Activated B cell treated with CpG ODN at 0.5 μM for 24 hours (primary cell): ENCODE results near the gene GBX1. TPM values are rescaled to one million over a fixed set of nuclear protein-coding genes. Genes with fewer than 3 reads are reported as not detected.

Experiments used
- ATAC-seq: fragments of 200-7000 bp; cut with Tn5 transposase; one replicate; pipeline ENCODE4 v1.10.0; 2021; ENCODE audit warnings: low read depth, mild to moderate bottlenecking, moderate library complexity
- CTCF ChIA-PET: fragments of 350-600 bp; sonication (Branson Sonifier 250); formaldehyde crosslinking; loops from one replicate; lab custom pipeline; 2021; ENCODE audit warnings: antibody characterized with exemption; lab: Charles Lee
- POLR2A ChIA-PET: fragments of 350-600 bp; sonication (Branson Sonifier 250); formaldehyde crosslinking; loops from one replicate; lab custom pipeline; 2021; ENCODE audit warnings: antibody characterized with exemption; lab: Charles Lee
- DNase-seq: peaks from one replicate; pipeline ENCODE4 v3.0.0; 2022
- H3K27ac Mint-ChIP-seq: one replicate; pipeline ENCODE4 v1.8.0; 2020; ENCODE audit warnings: mixed read lengths
- H3K27me3 Mint-ChIP-seq: one replicate; pipeline ENCODE4 v1.8.0; 2021; ENCODE audit warnings: mixed read lengths
- H3K36me3 Mint-ChIP-seq: one replicate; pipeline ENCODE4 v1.8.0; 2021; ENCODE audit warnings: low read depth, mixed read lengths
- H3K4me1 Mint-ChIP-seq: one replicate; pipeline ENCODE4 v1.8.0; 2021; ENCODE audit warnings: mixed read lengths
- H3K4me3 Mint-ChIP-seq: one replicate; pipeline ENCODE4 v1.8.0; 2020; ENCODE audit warnings: mild to moderate bottlenecking, mixed read lengths
- H3K9me3 Mint-ChIP-seq: one replicate; pipeline ENCODE4 v1.8.0; 2020; ENCODE audit warnings: mixed read lengths
- intact Hi-C: fragments of 100-400 bp; cut with micrococcal nuclease; formaldehyde crosslinking; loops from one replicate; pipeline ENCODE4 v1.15.1; 2024
- total RNA-seq: library from RNA; stranded (reverse); gene quantifications from 2 replicates; pipeline ENCODE4 v1.2.3, GENCODE V29; 2022
- TF ChIP-seq, protein P1 (sequence below): fragments of 200-600 bp; IDR thresholded peaks from one replicate; pipeline ENCODE4 v1.8.0; 2022; ENCODE audit warnings: antibody characterized with exemption, mild to moderate bottlenecking

Gene GBX1
- total RNA-seq, 1 donor from 2014 or later: not detected

DNA sequence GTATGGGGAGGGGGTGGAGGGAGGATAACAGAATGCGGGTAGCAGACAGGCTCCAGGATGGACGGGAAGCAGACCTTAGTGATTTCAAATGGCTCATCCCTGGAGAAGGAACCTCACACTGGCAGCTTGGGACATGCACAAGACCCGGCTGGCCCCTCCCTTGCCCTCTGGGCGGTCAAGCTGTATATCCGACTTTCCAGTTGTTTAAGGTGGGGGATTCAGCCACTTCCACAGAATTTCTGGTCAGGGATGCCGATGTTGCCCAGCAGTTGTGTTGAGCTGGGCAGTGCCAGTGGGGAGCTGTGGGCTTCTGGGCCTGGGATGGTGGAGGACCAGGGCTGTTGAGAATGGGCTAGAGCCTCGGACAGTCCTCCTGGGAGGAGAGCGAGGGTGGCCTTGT is 38.8 kb downstream of the GBX1 start:
- CTCF ChIA-PET: no interaction called here
- TF ChIP-seq, protein P1, sequence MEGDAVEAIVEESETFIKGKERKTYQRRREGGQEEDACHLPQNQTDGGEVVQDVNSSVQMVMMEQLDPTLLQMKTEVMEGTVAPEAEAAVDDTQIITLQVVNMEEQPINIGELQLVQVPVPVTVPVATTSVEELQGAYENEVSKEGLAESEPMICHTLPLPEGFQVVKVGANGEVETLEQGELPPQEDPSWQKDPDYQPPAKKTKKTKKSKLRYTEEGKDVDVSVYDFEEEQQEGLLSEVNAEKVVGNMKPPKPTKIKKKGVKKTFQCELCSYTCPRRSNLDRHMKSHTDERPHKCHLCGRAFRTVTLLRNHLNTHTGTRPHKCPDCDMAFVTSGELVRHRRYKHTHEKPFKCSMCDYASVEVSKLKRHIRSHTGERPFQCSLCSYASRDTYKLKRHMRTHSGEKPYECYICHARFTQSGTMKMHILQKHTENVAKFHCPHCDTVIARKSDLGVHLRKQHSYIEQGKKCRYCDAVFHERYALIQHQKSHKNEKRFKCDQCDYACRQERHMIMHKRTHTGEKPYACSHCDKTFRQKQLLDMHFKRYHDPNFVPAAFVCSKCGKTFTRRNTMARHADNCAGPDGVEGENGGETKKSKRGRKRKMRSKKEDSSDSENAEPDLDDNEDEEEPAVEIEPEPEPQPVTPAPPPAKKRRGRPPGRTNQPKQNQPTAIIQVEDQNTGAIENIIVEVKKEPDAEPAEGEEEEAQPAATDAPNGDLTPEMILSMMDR: no peak
- Mint-ChIP-seq H3K27me3 (peaks cover 4% of the 10 kb centered on the region), H3K4me3 (no peak overlapping the region), H3K9me3 (no peaks in the 10 kb centered on the region), H3K27ac (no peak overlapping the region), H3K4me1 (peaks cover 3% of the 10 kb centered on the region), H3K36me3 (no peaks in the 10 kb centered on the region)
- POLR2A ChIA-PET: no interaction called here
- DNase-seq (no peak), ATAC-seq (no peak)
- intact Hi-C loops: no loop called here

DNA sequence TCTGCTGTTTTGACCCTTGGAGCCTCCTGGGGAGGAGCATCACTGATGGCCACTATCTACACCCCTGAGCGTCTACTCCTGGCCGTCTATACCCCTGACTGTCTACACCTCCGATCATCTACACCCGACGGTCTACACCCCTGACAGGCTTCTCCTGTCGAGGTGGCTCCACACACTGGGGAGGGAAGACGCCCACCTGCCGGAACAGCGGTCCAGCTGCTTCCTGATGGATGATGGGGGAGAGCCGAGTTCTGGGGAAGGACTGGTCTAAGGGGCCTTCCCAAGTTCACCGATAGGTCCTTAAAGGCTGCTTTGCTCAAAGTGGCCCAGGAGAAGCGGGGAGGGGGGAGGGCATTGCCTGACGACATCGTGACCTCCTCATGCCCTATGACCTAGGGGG is 39.4 kb downstream of the GBX1 start:
- H3K27ac Mint-ChIP-seq: no peak overlapping the region
- POLR2A ChIA-PET: no interaction called here
- CTCF ChIA-PET: no interaction called here
- no peaks in the 10 kb centered on the region for H3K9me3 Mint-ChIP-seq
- TF ChIP-seq, protein P1: no peak
- intact Hi-C loops: no loop called here
- H3K4me1 Mint-ChIP-seq: peaks cover 3% of the 10 kb centered on the region
- H3K36me3 Mint-ChIP-seq: no peaks in the 10 kb centered on the region
- no peak for ATAC-seq
- no peak overlapping the region for H3K4me3 Mint-ChIP-seq
- peaks cover 4% of the 10 kb centered on the region for H3K27me3 Mint-ChIP-seq
- DNase-seq: no peak

DNA sequence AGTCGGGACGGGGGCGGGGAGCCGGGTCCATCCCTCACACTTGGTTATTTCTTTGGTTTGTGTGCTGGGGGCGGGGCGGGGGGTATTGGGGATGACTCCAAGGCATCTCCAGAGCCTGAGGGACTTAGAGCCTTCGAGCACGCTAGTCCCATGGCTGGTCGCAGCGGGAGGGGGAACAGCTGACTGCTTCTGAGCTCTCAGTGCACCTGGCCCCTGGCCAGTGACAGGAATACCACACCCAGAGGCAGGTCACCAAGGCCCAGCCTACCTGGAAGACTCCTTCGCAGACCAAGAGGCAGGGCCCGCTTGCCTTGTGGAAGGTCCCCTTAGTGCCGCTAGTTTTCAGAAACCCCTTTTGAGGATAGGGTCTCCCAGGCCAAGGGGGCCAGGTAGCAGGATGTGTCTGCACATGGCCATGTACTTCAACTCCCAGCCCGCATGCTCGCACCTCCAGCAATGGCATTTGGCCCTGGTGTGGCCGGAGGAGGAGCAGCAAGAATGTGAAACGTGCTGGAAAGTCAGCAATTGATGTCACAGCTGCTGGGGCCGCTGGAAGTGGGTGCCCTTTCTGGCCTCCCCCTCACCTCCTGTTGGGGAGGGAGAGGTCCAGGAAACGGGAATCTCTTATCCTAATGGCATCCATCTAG is 40.9 kb downstream of the GBX1 start:
- H3K36me3 Mint-ChIP-seq: no peaks in the 10 kb centered on the region
- H3K4me1 Mint-ChIP-seq: peaks cover 3% of the 10 kb centered on the region
- intact Hi-C loops: no loop called here
- TF ChIP-seq, protein P1: no peak
- DNase-seq (no peak), ATAC-seq (no peak)
- POLR2A ChIA-PET: interaction anchor here (0.6 kb wide), 1 partner anchor 165 kb away, joined by 4 read pairs; no protein-coding TSS in a partner anchor
- no peak overlapping the region for H3K4me3 Mint-ChIP-seq
- H3K27ac Mint-ChIP-seq: no peak overlapping the region
- CTCF ChIA-PET: no interaction called here
- no peaks in the 10 kb centered on the region for H3K9me3 Mint-ChIP-seq
- peaks cover 4% of the 10 kb centered on the region for H3K27me3 Mint-ChIP-seq

DNA sequence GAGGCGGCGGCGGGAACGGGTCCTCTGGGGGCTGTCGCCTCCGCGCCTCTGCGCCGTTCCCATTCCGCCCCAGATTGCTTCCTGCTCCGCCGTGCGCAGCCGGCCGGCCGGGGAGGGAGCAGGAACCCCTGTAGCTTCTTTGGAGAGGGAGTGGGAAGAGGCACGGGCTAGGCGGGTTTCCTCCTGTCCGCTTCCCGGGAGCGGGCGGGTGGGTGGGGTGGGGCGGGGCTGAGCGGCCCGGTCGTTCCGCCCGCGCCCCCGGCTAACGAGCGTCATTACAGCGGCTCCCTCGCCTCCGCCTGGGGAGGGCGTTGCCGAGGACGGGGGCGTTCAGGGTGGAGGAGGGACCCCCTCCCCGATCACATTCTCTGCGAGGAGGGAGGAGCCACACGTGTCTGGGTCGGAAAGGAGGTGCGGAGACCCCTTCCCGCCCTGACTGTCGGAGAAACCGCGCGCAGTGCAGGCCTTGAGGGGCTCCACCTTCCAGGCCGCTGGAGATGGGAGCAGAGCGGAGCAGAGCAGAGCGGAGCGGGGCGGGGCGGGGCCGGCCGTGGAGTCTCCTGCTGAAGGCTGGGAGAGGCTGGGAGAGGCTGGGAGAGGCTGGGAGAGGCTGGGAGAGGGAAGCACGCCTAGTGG is 41.5 kb downstream of the GBX1 start:
- TF ChIP-seq, protein P1: no peak
- ChIA-PET CTCF (no interaction called here), POLR2A (no interaction called here)
- no peaks in the 10 kb centered on the region for H3K9me3 Mint-ChIP-seq
- ATAC-seq: no peak
- DNase-seq: no peak
- H3K36me3 Mint-ChIP-seq: peaks cover 2% of the 10 kb centered on the region
- intact Hi-C loops: no loop called here
- H3K4me1 Mint-ChIP-seq: peaks cover 3% of the 10 kb centered on the region
- no peak overlapping the region for H3K4me3 Mint-ChIP-seq
- no peak overlapping the region for H3K27ac Mint-ChIP-seq
- peaks cover 4% of the 10 kb centered on the region for H3K27me3 Mint-ChIP-seq

DNA sequence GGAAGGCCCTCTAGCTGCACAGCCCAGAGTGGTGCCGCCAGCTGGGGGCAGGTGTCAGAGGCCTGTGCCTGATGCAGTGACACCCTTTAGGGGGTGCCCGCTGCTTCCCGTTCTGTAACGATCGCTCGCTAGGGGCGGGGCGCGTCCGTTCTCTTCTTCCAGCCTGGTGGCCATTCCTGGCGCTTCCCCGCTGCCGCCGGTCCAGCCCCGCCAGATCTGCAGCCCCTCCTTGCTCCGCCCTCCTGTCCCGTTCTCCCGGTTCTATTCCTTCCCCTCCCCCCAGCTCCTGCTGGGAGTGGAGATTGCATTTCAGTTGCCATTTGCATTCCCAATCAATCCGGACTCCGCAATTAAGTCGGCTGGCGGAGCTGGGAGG is 42.0 kb downstream of the GBX1 start:
- POLR2A ChIA-PET: no interaction called here
- H3K4me3 Mint-ChIP-seq: no peak overlapping the region
- H3K27ac Mint-ChIP-seq: no peak overlapping the region
- peaks cover 4% of the 10 kb centered on the region for H3K27me3 Mint-ChIP-seq
- DNase-seq: no peak
- intact Hi-C loops: no loop called here
- H3K9me3 Mint-ChIP-seq: no peaks in the 10 kb centered on the region
- ATAC-seq: no peak
- peaks cover 2% of the 10 kb centered on the region for H3K36me3 Mint-ChIP-seq
- CTCF ChIA-PET: interaction anchor here (1.1 kb wide), 1 partner anchor 16 kb away, joined by 3 read pairs; no protein-coding TSS in a partner anchor
- TF ChIP-seq, protein P1: no peak
- peaks cover 3% of the 10 kb centered on the region for H3K4me1 Mint-ChIP-seq
